HUES48 (cell line): Measurements from ENCODE around the gene ERH.

ENCODE experiments used
- H3K27ac ChIP-seq: one replicate; pipeline ENCODE4 v1.7.0; 2013; ENCODE audit warnings: low read depth, low read length, inconsistent platforms
- H3K27me3 ChIP-seq: 2 replicates; pipeline ENCODE4 v1.6.1; 2013; ENCODE audit warnings: mild to moderate bottlenecking, low read length; ENCODE audit not compliant: control insufficient read depth, insufficient read depth
- H3K36me3 ChIP-seq: 2 replicates; pipeline ENCODE4 v1.6.1; 2013; ENCODE audit warnings: low read length; ENCODE audit not compliant: control insufficient read depth, insufficient read depth
- H3K4me1 ChIP-seq: 2 replicates; pipeline ENCODE4 v1.6.1; 2013; ENCODE audit warnings: mild to moderate bottlenecking, low read length; ENCODE audit not compliant: control insufficient read depth, insufficient read depth
- H3K4me3 ChIP-seq: 2 replicates; pipeline ENCODE4 v1.5.1; 2013; ENCODE audit warnings: mild to moderate bottlenecking, low read depth, low read length
- H3K9ac ChIP-seq: 2 replicates; pipeline ENCODE4 v1.6.1; 2013; ENCODE audit warnings: mild to moderate bottlenecking, low read depth, low read length, moderate library complexity
- H3K9me3 ChIP-seq: 2 replicates; pipeline ENCODE4 v1.6.1; 2013; ENCODE audit warnings: low read length; ENCODE audit not compliant: control insufficient read depth, insufficient read depth

The ERH gene

DNA sequence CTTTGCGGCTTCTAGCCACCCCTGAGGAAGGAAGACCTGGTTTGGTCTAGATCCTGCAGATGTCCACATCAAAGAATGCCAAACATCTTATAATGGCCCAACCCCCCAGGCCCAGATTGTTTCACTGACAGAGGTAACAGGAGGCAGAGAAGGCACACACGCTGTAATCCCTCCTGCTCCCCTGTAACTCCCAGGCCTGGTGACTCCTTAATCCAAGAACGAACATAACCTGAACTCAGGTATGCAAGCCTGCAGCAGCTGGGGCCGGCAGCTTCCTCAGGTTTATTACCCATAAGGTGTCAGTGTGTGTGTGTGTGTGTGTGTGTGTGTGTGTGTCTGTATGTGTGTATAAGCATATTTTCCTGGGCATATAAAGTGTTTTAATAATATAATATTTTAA is 52.7 kb downstream of the ERH start:
- Histone ChIP-seq H3K27ac (no peak overlapping the region), H3K27me3 (no peaks in the 10 kb centered on the region), H3K9ac (no peak overlapping the region), H3K9me3 (no peaks in the 10 kb centered on the region), H3K36me3 (no peaks in the 10 kb centered on the region), H3K4me3 (no peak overlapping the region), H3K4me1 (peaks cover 3% of the 10 kb centered on the region; the same call in 1 of the 2 replicates)

DNA sequence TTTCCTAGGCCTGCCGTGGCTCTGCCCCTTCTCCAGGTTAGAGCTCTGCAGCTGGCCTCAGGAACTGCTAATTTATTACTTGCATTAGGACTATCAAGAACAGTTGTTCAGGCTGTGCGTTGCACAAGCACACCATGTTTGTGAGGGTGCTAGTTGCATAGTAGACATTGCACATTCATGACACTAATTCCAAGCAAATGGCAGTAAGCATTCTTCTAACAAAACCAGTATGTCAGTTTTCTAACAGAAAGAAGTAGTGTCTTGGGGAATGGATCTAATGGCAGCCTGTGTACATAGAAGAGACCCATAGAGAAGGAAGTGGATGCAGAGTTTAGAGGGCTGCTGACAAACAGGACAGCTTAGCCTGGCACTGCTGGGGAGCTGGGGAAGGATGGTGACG is 53.9 kb downstream of the ERH start:
- Histone ChIP-seq H3K9ac (no peak overlapping the region), H3K27ac (no peak overlapping the region), H3K9me3 (no peaks in the 10 kb centered on the region), H3K27me3 (no peaks in the 10 kb centered on the region), H3K36me3 (no peaks in the 10 kb centered on the region), H3K4me1 (peaks cover 3% of the 10 kb centered on the region; the same call in 1 of the 2 replicates), H3K4me3 (no peak overlapping the region)

DNA sequence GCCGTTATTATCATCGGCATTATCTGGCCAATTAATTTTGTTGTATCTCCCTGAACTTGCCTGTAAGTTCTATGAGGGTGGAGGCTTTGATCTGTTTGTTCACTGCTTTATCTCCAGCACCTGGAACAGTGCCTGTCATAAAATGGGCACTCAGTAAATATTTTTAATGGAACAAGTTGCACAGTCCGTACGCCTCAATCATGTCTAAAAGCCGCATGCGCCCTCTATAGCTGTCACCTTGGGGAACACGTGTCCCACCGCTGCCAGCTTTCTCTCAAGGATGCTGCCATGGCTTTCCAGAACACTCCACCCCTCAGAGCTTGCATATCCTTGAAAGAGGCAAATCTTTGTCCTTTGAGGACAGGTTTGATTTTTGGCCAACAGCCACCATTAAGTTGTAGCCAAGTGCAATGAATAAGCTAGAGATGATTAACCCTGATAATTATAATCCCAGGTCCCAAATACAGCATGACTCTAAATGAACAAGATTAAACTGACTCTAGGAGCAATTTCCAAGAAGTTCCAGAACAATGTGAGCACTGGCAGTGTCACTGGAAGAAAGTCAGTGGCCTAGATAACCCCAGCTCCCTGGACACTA is 55.1 kb downstream of the ERH start:
- Histone ChIP-seq H3K4me3 (no peak overlapping the region), H3K9ac (no peak overlapping the region), H3K4me1 (peaks cover 3% of the 10 kb centered on the region; the same call in 1 of the 2 replicates), H3K27ac (no peak overlapping the region), H3K9me3 (no peaks in the 10 kb centered on the region), H3K36me3 (no peaks in the 10 kb centered on the region), H3K27me3 (no peaks in the 10 kb centered on the region)

DNA sequence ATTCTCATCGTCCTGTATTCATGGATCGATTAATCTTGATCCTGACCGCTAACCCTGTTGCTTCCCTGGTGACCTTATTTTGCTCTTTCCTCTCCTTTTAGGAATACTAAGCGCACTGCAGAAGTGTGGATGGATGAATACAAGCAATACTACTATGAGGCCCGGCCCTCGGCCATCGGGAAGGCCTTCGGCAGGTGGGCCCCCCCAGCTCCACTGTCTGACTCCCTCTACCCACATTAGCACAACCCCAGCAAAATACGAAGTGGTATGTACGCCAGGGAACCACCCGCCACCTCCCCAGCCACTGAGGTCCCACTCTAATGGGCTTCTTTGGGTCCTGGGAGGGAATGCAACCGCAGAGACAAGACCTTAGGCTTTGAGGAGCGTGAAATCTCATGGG is 58.7 kb downstream of the ERH start:
- Histone ChIP-seq H3K27ac (no peak overlapping the region), H3K9ac (no peak overlapping the region), H3K9me3 (no peaks in the 10 kb centered on the region), H3K36me3 (no peaks in the 10 kb centered on the region), H3K4me3 (no peak overlapping the region), H3K27me3 (no peaks in the 10 kb centered on the region), H3K4me1 (no peaks in the 10 kb centered on the region)

DNA sequence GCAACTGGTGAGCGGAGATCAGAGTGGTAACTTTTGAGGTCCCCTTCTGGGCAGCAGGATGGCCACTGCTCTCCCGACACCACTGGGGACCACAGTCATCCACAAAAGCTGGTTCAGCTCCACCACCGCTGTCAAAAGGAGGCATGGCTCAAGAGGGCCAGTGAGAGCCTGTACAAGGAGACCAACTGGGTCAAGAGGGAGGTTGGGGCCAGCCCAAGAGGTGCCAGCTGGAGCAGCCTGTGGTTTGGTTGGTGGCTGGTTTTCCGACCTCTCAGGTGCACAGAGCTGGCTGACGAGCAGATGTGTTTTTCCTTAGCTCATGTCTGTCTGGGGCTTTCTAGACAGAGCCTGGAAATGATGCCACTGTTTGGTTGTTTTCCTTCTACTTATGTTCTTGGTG is 60.1 kb downstream of the ERH start:
- Histone ChIP-seq H3K9ac (no peak overlapping the region), H3K4me1 (no peaks in the 10 kb centered on the region), H3K9me3 (no peaks in the 10 kb centered on the region), H3K27ac (no peak overlapping the region), H3K36me3 (no peaks in the 10 kb centered on the region), H3K4me3 (no peak overlapping the region), H3K27me3 (no peaks in the 10 kb centered on the region)

DNA sequence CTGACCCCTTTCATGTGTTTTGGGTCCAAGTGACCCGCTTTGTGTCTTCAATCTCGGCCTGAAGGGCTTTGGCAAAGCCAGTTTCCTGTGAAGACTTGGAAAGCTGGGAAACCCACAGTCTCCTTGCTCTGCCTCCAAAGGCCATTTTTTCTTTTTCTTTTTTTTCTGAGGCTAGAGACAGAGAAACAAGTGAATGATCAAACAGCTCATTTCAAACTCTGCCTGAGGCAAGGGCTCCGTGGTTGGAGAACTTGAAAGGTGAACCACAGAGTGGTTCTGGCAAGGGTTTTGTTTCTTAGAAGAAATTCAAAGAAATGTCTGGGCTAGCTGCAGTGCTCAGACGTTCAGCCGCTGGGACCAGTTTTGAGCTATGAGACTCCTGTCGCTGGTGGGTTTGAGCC is 62.7 kb downstream of the ERH start:
- H3K4me1 ChIP-seq, result no peaks in the 10 kb centered on the region
- H3K9ac ChIP-seq, result no peak overlapping the region
- no peak overlapping the region for H3K27ac ChIP-seq
- no peaks in the 10 kb centered on the region for H3K36me3 ChIP-seq
- H3K27me3 ChIP-seq, result no peaks in the 10 kb centered on the region
- no peak overlapping the region for H3K4me3 ChIP-seq
- no peaks in the 10 kb centered on the region for H3K9me3 ChIP-seq

DNA sequence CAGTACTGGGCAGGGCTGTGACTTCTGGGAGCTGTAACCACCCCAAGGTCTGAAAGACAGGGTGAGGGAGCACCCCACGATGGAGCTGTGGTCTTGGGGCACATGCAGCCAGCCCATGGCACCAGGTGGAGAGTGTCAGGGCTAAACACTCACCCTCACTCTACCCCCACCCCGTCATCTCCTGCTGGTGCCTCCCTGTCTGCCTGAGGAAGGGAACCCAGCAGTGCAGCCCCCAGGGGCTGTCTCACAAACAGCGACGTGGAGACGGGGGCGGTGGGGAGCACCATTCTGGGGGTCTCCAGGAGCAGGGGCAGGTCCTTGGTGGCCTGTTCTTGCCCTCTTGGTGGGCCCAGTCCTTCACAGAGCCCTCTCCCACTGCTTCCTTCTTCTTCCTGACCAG is 63.5 kb downstream of the ERH start:
- Histone ChIP-seq H3K9me3 (no peaks in the 10 kb centered on the region), H3K4me1 (no peaks in the 10 kb centered on the region), H3K9ac (no peak overlapping the region), H3K4me3 (no peak overlapping the region), H3K27me3 (no peaks in the 10 kb centered on the region), H3K27ac (no peak overlapping the region), H3K36me3 (no peaks in the 10 kb centered on the region)

DNA sequence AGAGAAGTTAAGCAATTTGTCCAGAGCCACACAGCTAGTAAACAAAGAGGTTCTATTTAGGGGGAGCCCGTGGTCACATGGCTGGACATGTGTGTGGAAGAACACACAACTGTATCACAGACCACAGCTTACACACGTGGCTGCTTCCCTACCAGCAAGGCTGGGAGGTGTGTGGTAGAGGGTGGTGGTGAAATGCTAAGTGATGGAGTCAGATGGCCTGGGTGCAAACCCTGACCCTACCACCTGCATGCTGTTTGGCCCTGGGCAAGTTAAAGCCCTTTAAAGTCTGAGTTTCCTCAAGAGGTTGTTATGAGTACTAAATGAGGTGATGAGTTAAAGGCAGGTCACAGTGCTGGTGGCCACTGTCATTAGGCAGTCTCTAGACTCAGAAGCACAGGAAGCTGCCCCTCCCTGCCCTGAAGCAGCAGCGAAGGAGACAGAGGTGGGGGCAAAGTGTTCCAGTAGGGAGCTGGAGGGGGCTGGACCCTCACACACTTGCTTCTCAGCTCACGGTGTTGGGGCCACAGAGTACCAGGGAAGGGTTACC is 64.2 kb downstream of the ERH start:
- no peaks in the 10 kb centered on the region for H3K9me3 ChIP-seq
- no peaks in the 10 kb centered on the region for H3K36me3 ChIP-seq
- H3K9ac ChIP-seq, result no peak overlapping the region
- no peak overlapping the region for H3K27ac ChIP-seq
- H3K4me1 ChIP-seq, result no peaks in the 10 kb centered on the region
- H3K4me3 ChIP-seq, result no peak overlapping the region
- H3K27me3 ChIP-seq, result no peaks in the 10 kb centered on the region

DNA sequence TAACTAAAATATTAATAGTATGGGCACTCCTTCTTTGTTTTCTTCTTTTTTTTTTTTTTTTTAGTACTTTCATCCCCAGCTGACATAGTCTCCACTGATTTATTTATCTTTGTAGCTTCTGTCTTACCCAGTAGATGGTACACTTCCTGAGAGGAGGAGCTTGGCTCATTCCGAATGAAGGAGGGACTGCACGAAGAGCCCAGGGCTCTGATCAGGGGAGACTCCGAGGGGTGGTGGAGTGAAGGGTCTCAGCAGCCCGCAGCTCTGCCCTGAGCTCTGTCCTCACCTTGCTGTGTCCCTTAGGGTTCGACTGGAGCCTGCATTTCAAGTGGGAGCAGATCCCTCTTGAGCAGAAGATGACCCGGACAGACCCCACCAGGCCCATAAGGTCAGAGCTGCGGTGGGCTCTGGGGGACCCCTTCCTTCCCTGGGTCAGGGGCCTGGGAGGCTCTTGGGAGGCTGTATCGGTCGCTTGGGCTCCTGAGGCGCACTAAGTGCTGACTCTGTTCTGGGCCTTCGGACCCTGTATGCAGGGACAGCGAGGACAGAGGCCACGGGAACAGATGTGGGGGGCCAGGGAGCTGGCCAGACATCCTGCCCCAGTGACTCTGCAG is 65.2 kb downstream of the ERH start:
- no peaks in the 10 kb centered on the region for H3K9me3 ChIP-seq
- H3K27ac ChIP-seq, result no peak overlapping the region
- no peak overlapping the region for H3K9ac ChIP-seq
- H3K4me3 ChIP-seq, result no peak overlapping the region
- H3K27me3 ChIP-seq, result no peaks in the 10 kb centered on the region
- H3K36me3 ChIP-seq, result no peaks in the 10 kb centered on the region
- H3K4me1 ChIP-seq, result no peaks in the 10 kb centered on the region

DNA sequence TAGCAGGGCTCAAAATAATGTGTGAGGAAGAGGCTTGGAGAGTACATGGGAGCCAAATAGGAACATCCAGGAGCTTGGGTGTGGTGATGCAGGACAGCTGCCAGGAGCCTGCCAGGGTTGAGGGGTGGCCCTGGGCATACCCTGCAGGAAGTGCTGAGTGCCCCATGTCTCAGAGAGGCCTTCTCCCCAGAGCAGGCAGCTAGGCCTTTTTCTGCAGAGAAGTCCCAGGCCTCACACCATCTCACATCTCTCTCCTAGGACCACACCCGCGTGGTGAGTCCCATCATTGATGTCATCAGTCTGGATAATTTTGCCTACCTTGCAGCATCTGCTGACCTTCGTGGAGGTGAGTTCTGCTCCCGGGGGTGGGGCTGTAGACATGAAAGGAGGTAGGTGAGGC is 66.9 kb downstream of the ERH start:
- Histone ChIP-seq H3K9ac (no peak overlapping the region), H3K9me3 (no peaks in the 10 kb centered on the region), H3K4me1 (no peaks in the 10 kb centered on the region), H3K36me3 (no peaks in the 10 kb centered on the region), H3K27ac (no peak overlapping the region), H3K27me3 (no peaks in the 10 kb centered on the region), H3K4me3 (no peak overlapping the region)
